Chondrocyte (in vitro differentiated cells): ENCODE results near the gene FAM216B. TPM values are rescaled to one million over a fixed set of nuclear protein-coding genes. Genes with fewer than 3 reads are reported as not detected.

Experiments
- DNase-seq: peaks from one replicate; pipeline ENCODE4 v3.0.0; 2021; ENCODE audit warnings: mixed read lengths, low spot score
- H3K27ac Mint-ChIP-seq: one replicate; pipeline ENCODE4 v1.8.0; 2021; ENCODE audit warnings: mild to moderate bottlenecking, moderate library complexity, mixed read lengths; ENCODE audit not compliant: unreplicated experiment
- H3K27me3 Mint-ChIP-seq: 2 replicates; pipeline ENCODE4 v1.8.0; 2021; ENCODE audit warnings: low read depth, mixed read lengths
- H3K36me3 Mint-ChIP-seq: 2 replicates; pipeline ENCODE4 v1.8.0; 2021; ENCODE audit warnings: low read depth, mixed read lengths
- H3K4me1 Mint-ChIP-seq: 2 replicates; pipeline ENCODE4 v1.8.0; 2021; ENCODE audit warnings: low read depth, mild to moderate bottlenecking, mixed read lengths
- H3K4me3 Mint-ChIP-seq: one replicate; pipeline ENCODE4 v1.8.0; 2021; ENCODE audit warnings: mild to moderate bottlenecking, moderate library complexity, mixed read lengths; ENCODE audit not compliant: unreplicated experiment
- H3K9me3 Mint-ChIP-seq: 2 replicates; pipeline ENCODE4 v1.8.0; 2021; ENCODE audit warnings: low read depth, mixed read lengths
- total RNA-seq: library from RNA; stranded (reverse); gene quantifications from 3 replicates; pipeline ENCODE4 v1.2.1, GENCODE V29; 2021
- TF ChIP-seq, protein P1 (sequence below): fragments of 200-600 bp; sonication (generic); IDR thresholded peaks from 2 replicates; pipeline ENCODE4 v1.5.0; 2021; ENCODE audit warnings: antibody characterized with exemption, mild to moderate bottlenecking, moderate library complexity

The FAM216B gene
- total RNA-seq, 1 donor from 2014 or later: not detected

DNA sequence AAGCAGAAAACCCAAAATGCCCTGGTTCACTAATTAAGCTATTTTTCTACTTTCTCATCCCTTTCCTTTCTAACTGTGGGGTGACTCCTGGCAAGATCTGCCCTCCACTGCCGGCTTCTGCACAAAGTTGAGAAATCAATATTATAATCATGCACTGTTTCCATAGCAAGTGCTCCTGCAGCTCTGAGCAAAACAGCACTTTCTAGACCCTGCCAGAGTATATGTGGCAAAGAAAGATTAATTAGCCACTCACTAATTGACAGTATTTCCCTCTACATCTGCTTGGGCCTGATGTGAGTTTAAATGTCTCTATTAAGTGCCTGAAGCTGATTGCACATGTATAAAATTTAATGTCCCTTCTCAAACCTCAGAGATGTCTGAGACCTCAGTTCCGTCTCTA lies 39.5 kb upstream of the FAM216B start:
- peaks cover 16% of the 10 kb centered on the region for H3K4me1 Mint-ChIP-seq
- H3K4me3 Mint-ChIP-seq: no peak overlapping the region
- no peak overlapping the region for H3K27ac Mint-ChIP-seq
- no peaks in the 10 kb centered on the region for H3K9me3 Mint-ChIP-seq
- TF ChIP-seq, protein P1, sequence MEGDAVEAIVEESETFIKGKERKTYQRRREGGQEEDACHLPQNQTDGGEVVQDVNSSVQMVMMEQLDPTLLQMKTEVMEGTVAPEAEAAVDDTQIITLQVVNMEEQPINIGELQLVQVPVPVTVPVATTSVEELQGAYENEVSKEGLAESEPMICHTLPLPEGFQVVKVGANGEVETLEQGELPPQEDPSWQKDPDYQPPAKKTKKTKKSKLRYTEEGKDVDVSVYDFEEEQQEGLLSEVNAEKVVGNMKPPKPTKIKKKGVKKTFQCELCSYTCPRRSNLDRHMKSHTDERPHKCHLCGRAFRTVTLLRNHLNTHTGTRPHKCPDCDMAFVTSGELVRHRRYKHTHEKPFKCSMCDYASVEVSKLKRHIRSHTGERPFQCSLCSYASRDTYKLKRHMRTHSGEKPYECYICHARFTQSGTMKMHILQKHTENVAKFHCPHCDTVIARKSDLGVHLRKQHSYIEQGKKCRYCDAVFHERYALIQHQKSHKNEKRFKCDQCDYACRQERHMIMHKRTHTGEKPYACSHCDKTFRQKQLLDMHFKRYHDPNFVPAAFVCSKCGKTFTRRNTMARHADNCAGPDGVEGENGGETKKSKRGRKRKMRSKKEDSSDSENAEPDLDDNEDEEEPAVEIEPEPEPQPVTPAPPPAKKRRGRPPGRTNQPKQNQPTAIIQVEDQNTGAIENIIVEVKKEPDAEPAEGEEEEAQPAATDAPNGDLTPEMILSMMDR: no peak
- DNase-seq: no peak
- H3K27me3 Mint-ChIP-seq: no peaks in the 10 kb centered on the region
- H3K36me3 Mint-ChIP-seq: no peaks in the 10 kb centered on the region

GRCh38 chr13:42745655-42746054 lies 35.7 kb upstream of the FAM216B start:
- no peak for DNase-seq
- no peaks in the 10 kb centered on the region for H3K27me3 Mint-ChIP-seq
- H3K4me3 Mint-ChIP-seq: no peak overlapping the region
- no peaks in the 10 kb centered on the region for H3K9me3 Mint-ChIP-seq
- peaks cover 33% of the 10 kb centered on the region for H3K4me1 Mint-ChIP-seq
- no peaks in the 10 kb centered on the region for H3K36me3 Mint-ChIP-seq
- no peak overlapping the region for H3K27ac Mint-ChIP-seq
- TF ChIP-seq, protein P1: no peak

DNA sequence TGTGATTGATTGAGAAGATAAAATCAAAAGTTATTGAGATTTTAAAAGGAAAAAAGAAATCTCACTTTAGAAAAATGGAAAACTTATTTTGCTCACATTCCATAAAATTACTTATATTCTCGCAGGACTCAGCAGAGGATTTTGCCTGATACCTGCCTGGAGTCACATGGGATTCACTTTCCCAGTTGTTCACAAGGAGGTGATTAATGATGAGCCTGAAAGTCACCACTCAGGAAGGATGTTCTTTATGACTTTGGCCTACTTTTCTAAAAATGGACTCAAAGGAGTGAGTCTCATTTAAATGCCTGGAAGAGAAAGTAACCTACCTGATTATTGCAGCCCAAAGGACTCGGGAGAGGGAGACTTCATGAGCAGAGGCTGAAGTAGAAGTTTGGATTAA lies 34.5 kb upstream of the FAM216B start:
- TF ChIP-seq, protein P1: no peak
- peak overlapping the region; percentile 88 for H3K27ac Mint-ChIP-seq
- DNase-seq: no peak
- no peaks in the 10 kb centered on the region for H3K9me3 Mint-ChIP-seq
- H3K4me3 Mint-ChIP-seq: no peak overlapping the region
- no peaks in the 10 kb centered on the region for H3K27me3 Mint-ChIP-seq
- peaks cover 38% of the 10 kb centered on the region for H3K4me1 Mint-ChIP-seq
- H3K36me3 Mint-ChIP-seq: no peaks in the 10 kb centered on the region

DNA sequence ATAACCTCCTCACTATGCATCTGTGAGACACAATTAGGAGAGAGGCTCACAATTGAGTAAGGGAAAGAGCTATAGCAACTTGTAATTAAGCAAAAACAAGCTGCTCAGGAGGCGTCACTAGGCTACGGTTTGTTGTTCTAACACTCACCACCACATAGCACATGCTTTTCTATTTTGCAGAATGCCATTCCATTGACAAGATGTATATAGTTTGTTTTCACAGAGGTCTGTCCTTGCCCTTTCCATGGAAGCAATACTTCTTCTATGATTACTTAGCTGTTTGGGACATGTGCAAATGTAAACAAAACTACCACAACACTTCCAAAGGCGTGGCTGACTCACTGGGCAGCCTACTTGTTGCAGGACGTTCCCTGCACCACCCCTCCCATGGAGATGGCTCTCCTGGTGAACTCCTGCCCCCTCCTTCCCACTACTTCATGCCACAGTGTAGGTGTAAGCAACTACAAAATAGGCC lies 33.9 kb upstream of the FAM216B start:
- TF ChIP-seq, protein P1: no peak
- Mint-ChIP-seq H3K4me3 (no peak overlapping the region), H3K27me3 (no peaks in the 10 kb centered on the region), H3K36me3 (no peaks in the 10 kb centered on the region), H3K9me3 (no peaks in the 10 kb centered on the region), H3K4me1 (peaks cover 38% of the 10 kb centered on the region), H3K27ac (peak overlapping the region; percentile 88)
- no peak for DNase-seq

GRCh38 chr13:42750794-42751193 lies 30.6 kb upstream of the FAM216B start:
- no peaks in the 10 kb centered on the region for H3K9me3 Mint-ChIP-seq
- H3K27me3 Mint-ChIP-seq: no peaks in the 10 kb centered on the region
- peaks cover 46% of the 10 kb centered on the region for H3K4me1 Mint-ChIP-seq
- no peak overlapping the region for H3K4me3 Mint-ChIP-seq
- H3K27ac Mint-ChIP-seq: no peak overlapping the region
- no peaks in the 10 kb centered on the region for H3K36me3 Mint-ChIP-seq
- TF ChIP-seq, protein P1: no peak
- no peak for DNase-seq
